ENCODE measurements around the gene CD248. TPM values are rescaled to one million over a fixed set of nuclear protein-coding genes. Genes with fewer than 3 reads are reported as not detected.

CD248 gene
- total RNA-seq, 1 experiment from 2014 or later = 2.6 TPM

- no peak for TF ChIP-seq ETV6 (CRISPR knock-in tag; IDR thresholded peaks at IDR 0.05)
- TF ChIP-seq TEAD1 (CRISPR knock-in tag; IDR thresholded peaks at IDR 0.05) = no peak
- no peak for TF ChIP-seq MXD4 (CRISPR knock-in tag; IDR thresholded peaks at IDR 0.05; ENCODE audit: borderline replicate concordance)
- TF ChIP-seq ESRRA (CRISPR knock-in tag; IDR thresholded peaks at IDR 0.05; ENCODE audit: borderline replicate concordance) = no peak
- TF ChIP-seq ZNF121 (CRISPR knock-in tag; IDR thresholded peaks at IDR 0.05) = no peak
- TF ChIP-seq IRF1 (CRISPR knock-in tag; IDR thresholded peaks at IDR 0.05) = no peak
- H3K4me3 Mint-ChIP-seq = no peak overlapping the region
- ChIA-PET POLR2A (no interaction called here), CTCF (interaction anchor here (0.6 to 4.5 kb wide), 19 partner anchors 9 to 81 kb away, joined by 3 to 38 read pairs (median 6); partner anchors contain the start of genes B4GAT1, BRMS1, CD248 and RIN1)
- peaks cover 32% of the 10 kb centered on the region for H3K36me3 Mint-ChIP-seq
- no peaks in the 10 kb centered on the region for H3K9me3 Mint-ChIP-seq
- H3K27ac Mint-ChIP-seq = no peak overlapping the region
- peaks cover 8% of the 10 kb centered on the region for H3K4me1 Mint-ChIP-seq
- ATAC-seq (no peak), DNase-seq (ENCODE audit: low spot score) (no peak)
- H3K27me3 Mint-ChIP-seq (ENCODE audit: low read depth) = no peaks in the 10 kb centered on the region
These were observed 46.4 kb upstream of the CD248 start for GRCh38 chr11:66363187-66363601.

- ChIA-PET CTCF (interaction anchor here (0.6 to 4.5 kb wide), 11 partner anchors 10 to 80 kb away, joined by 3 to 38 read pairs (median 9); partner anchors contain the start of genes BRMS1, CD248 and SLC29A2), POLR2A (no interaction called here)
- Mint-ChIP-seq H3K9me3 (no peaks in the 10 kb centered on the region), H3K36me3 (peaks cover 27% of the 10 kb centered on the region), H3K4me1 (peaks cover 5% of the 10 kb centered on the region), H3K4me3 (no peak overlapping the region), H3K27me3 (ENCODE audit: low read depth) (no peaks in the 10 kb centered on the region), H3K27ac (peak overlapping the region; percentile 17; the same call in 1 of the 2 replicates)
- DNase-seq (ENCODE audit: low spot score) = no peak
- ATAC-seq = no peak
- no peak for TF ChIP-seq KAT7 (CRISPR knock-in tag; IDR thresholded peaks at IDR 0.05; ENCODE audit: borderline replicate concordance)
- TF ChIP-seq ZNF671 (CRISPR knock-in tag; IDR thresholded peaks at IDR 0.05) = 0 out of 2 replicates have a peak, but pooled peaks have one; percentile 61
- TF ChIP-seq FOXP1 (CRISPR knock-in tag; IDR thresholded peaks at IDR 0.05; ENCODE audit: borderline replicate concordance) = 0 out of 2 replicates have a peak, but pooled peaks have one; percentile 58
- no peak for TF ChIP-seq NR2C2 (CRISPR knock-in tag; IDR thresholded peaks at IDR 0.05)
- no peak for TF ChIP-seq FOXJ3 (CRISPR knock-in tag; IDR thresholded peaks at IDR 0.05; ENCODE audit: borderline replicate concordance)
These were observed 45.8 kb upstream of the CD248 start for GRCh38 chr11:66362481-66363147.

GRCh38 chr11:66361502-66361941, 44.7 kb upstream of the CD248 start:
- TF ChIP-seq AR (CRISPR knock-in tag; IDR thresholded peaks at IDR 0.05) = 0 out of 2 replicates have a peak, but pooled peaks have one; percentile 42
- no peak for TF ChIP-seq ZNF317 (CRISPR knock-in tag; IDR thresholded peaks at IDR 0.05; ENCODE audit: borderline replicate concordance, low read depth)
- TF ChIP-seq PRDM15 (CRISPR knock-in tag; IDR thresholded peaks at IDR 0.05) = no peak
- Mint-ChIP-seq H3K4me3 (no peak overlapping the region), H3K27me3 (ENCODE audit: low read depth) (no peaks in the 10 kb centered on the region), H3K9me3 (no peaks in the 10 kb centered on the region), H3K36me3 (peaks cover 18% of the 10 kb centered on the region), H3K27ac (peak overlapping the region; percentile 44), H3K4me1 (peaks cover 5% of the 10 kb centered on the region)
- CTCF ChIA-PET = interaction anchor here (0.9 to 4.5 kb wide), 7 partner anchors 9 to 105 kb away, joined by 3 to 38 read pairs (median 7); partner anchors contain the start of genes BRMS1 and PELI3
- DNase-seq (ENCODE audit: low spot score) (no peak), ATAC-seq (no peak)
- POLR2A ChIA-PET = no interaction called here
